Peyer's patch (tissue), 4 donors: ENCODE data around the gene GALK2.

ENCODE experiments used
- POLR2A ChIP-seq, 2 donors: fragments of 450-650 bp; IDR thresholded peaks; one replicate each; pipeline ENCODE4 v1.5.1; 2017; ENCODE audit warnings: antibody characterized with exemption in 2 of 2, mild to moderate bottlenecking in 2 of 2, moderate library complexity in 2 of 2
- TF ChIP-seq, protein P1 (sequence below), 6 experiments: fragments of 450-650 bp in 4 of 6; fragments of 200-600 bp in 2 of 6; sonication (generic) in 1 of 6; IDR thresholded peaks; one replicate each; pipeline ENCODE4 v1.5.1; 2017 to 2019; ENCODE audit warnings: antibody characterized with exemption in 6 of 6, mild to moderate bottlenecking in 3 of 6, moderate library complexity in 1 of 6

DNA sequence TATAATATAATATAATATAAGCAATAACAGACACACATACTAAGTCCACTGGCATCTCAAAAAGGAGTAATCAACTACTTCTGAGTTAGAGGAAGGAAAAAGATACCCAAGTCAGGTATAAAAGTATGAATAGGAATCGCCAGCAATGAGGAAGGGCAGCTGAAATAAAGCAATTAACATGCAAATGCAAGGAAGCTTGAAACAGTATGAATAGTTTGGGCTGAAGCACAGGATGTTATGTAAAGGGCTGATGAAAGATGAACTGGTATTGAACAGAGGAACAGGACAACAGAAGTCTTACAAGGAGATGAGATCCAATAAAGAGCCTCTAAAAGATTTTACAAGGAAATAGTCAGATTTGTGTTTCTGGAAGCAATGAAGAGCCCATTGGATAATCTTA, 21.7 kb upstream of the GALK2 start:
- TF ChIP-seq, protein P1, sequence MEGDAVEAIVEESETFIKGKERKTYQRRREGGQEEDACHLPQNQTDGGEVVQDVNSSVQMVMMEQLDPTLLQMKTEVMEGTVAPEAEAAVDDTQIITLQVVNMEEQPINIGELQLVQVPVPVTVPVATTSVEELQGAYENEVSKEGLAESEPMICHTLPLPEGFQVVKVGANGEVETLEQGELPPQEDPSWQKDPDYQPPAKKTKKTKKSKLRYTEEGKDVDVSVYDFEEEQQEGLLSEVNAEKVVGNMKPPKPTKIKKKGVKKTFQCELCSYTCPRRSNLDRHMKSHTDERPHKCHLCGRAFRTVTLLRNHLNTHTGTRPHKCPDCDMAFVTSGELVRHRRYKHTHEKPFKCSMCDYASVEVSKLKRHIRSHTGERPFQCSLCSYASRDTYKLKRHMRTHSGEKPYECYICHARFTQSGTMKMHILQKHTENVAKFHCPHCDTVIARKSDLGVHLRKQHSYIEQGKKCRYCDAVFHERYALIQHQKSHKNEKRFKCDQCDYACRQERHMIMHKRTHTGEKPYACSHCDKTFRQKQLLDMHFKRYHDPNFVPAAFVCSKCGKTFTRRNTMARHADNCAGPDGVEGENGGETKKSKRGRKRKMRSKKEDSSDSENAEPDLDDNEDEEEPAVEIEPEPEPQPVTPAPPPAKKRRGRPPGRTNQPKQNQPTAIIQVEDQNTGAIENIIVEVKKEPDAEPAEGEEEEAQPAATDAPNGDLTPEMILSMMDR (IDR thresholded peaks at IDR 0.05), result no peak
- TF ChIP-seq POLR2A (IDR thresholded peaks at IDR 0.05), result no peak
